H9 (cell line): ENCODE data around the gene MOBP. TPM values are rescaled to one million over a fixed set of nuclear protein-coding genes. Genes with fewer than 3 reads are reported as not detected.

Source experiments
- DNase-seq: peaks from one replicate; pipeline ENCODE4 v3.0.0-alpha.2; 2017
- H2AFZ ChIP-seq: one replicate; pipeline ENCODE4 v1.6.1; 2013; ENCODE audit warnings: mild to moderate bottlenecking, low read length, control low read depth, moderate library complexity
- H2AK5ac ChIP-seq: 2 replicates; pipeline ENCODE4 v1.6.1; 2013; ENCODE audit warnings: low read length, control low read depth, mixed read lengths; ENCODE audit not compliant: insufficient read length
- H2BK120ac ChIP-seq: one replicate; pipeline ENCODE4 v1.6.1; 2013; ENCODE audit warnings: low read depth, mild to moderate bottlenecking, low read length, control low read depth, inconsistent platforms; ENCODE audit not compliant: poor library complexity, severe bottlenecking
- H2BK12ac ChIP-seq: 2 replicates; pipeline ENCODE4 v1.6.1; 2013; ENCODE audit warnings: low read length, control low read depth, mixed read lengths, low read depth; ENCODE audit not compliant: insufficient read length
- H2BK15ac ChIP-seq: 2 replicates; pipeline ENCODE4 v1.6.1; 2013; ENCODE audit warnings: low read depth, low read length, control low read depth
- H2BK20ac ChIP-seq: one replicate; pipeline ENCODE4 v1.6.1; 2013; ENCODE audit warnings: low read depth, mild to moderate bottlenecking, low read length, control low read depth, inconsistent platforms; ENCODE audit not compliant: poor library complexity, severe bottlenecking
- H2BK5ac ChIP-seq: 2 replicates; pipeline ENCODE4 v1.6.1; 2013; ENCODE audit warnings: low read length, control low read depth, mixed read lengths; ENCODE audit not compliant: insufficient read length
- H3K14ac ChIP-seq: 2 replicates; pipeline ENCODE4 v1.6.1; 2013; ENCODE audit warnings: low read length, control low read depth; ENCODE audit not compliant: insufficient read depth
- H3K18ac ChIP-seq: 2 replicates; pipeline ENCODE4 v1.6.1; 2013; ENCODE audit warnings: low read depth, mild to moderate bottlenecking, mixed read lengths, low read length, control low read depth; ENCODE audit not compliant: insufficient read length
- H3K23ac ChIP-seq: 2 replicates; pipeline ENCODE4 v1.6.1; 2013; ENCODE audit warnings: low read length, control low read depth, mixed read lengths, low read depth; ENCODE audit not compliant: insufficient read length
- H3K23me2 ChIP-seq: 2 replicates; pipeline ENCODE4 v1.6.1; 2013; ENCODE audit warnings: low read depth, mild to moderate bottlenecking, mixed read lengths, low read length, control low read depth; ENCODE audit not compliant: insufficient read length, poor library complexity, severe bottlenecking
- H3K27ac ChIP-seq: 2 replicates; pipeline ENCODE4 v1.5.1; 2013; ENCODE audit warnings: low read length, control low read depth, mixed read lengths, low read depth; ENCODE audit not compliant: insufficient read length
- H3K27me3 ChIP-seq: 2 replicates; pipeline ENCODE4 v1.6.1; 2013; ENCODE audit warnings: low read length, control low read depth, inconsistent platforms; ENCODE audit not compliant: insufficient read depth
- H3K4ac ChIP-seq: 2 replicates; pipeline ENCODE4 v1.6.1; 2013; ENCODE audit warnings: low read depth, mild to moderate bottlenecking, control low read depth, inconsistent platforms, low read length, moderate library complexity
- H3K4me1 ChIP-seq: 2 replicates; pipeline ENCODE4 v1.6.1; 2013; ENCODE audit warnings: low read length, control low read depth, inconsistent platforms; ENCODE audit not compliant: insufficient read depth
- H3K4me2 ChIP-seq: 2 replicates; pipeline ENCODE4 v1.6.1; 2013; ENCODE audit warnings: low read length, control low read depth, mixed read lengths; ENCODE audit not compliant: insufficient read length, insufficient read depth
- H3K56ac ChIP-seq: 2 replicates; pipeline ENCODE4 v1.6.1; 2013; ENCODE audit warnings: low read depth, mild to moderate bottlenecking, mixed read lengths, low read length, control low read depth; ENCODE audit not compliant: insufficient read length
- H3K79me1 ChIP-seq: 2 replicates; pipeline ENCODE4 v1.6.1; 2013; ENCODE audit warnings: low read depth, mild to moderate bottlenecking, moderate library complexity, low read length, control low read depth, inconsistent platforms; ENCODE audit not compliant: insufficient read depth, poor library complexity, severe bottlenecking
- H3K79me2 ChIP-seq: 2 replicates; pipeline ENCODE4 v1.6.1; 2013; ENCODE audit warnings: low read length, control low read depth, inconsistent platforms; ENCODE audit not compliant: insufficient read depth
- H3K9ac ChIP-seq: 2 replicates; pipeline ENCODE4 v1.6.1; 2013; ENCODE audit warnings: low read length, control low read depth, mixed read lengths; ENCODE audit not compliant: insufficient read length; ENCODE audit errors: extremely low read depth
- H3K9me3 ChIP-seq: one replicate; pipeline ENCODE4 v1.6.1; 2013; ENCODE audit warnings: low read depth, low read length, inconsistent platforms; ENCODE audit not compliant: control insufficient read depth
- H3T11ph ChIP-seq: one replicate; pipeline ENCODE4 v1.6.1; 2013; ENCODE audit warnings: mild to moderate bottlenecking, low read length, control low read depth, inconsistent platforms
- H4K20me1 ChIP-seq: one replicate; pipeline ENCODE4 v1.6.1; 2013; ENCODE audit not compliant: control insufficient read depth, insufficient read length, insufficient read depth
- H4K5ac ChIP-seq: 2 replicates; pipeline ENCODE4 v1.6.1; 2013; ENCODE audit warnings: low read depth, mild to moderate bottlenecking, mixed read lengths, low read length, control low read depth; ENCODE audit not compliant: insufficient read length
- H4K8ac ChIP-seq: replicated peaks from 2 replicates; pipeline ENCODE4 v1.6.1; 2013; ENCODE audit warnings: low read length, control low read depth, mixed read lengths, low read depth; ENCODE audit not compliant: insufficient read length
- H4K91ac ChIP-seq: 2 replicates; pipeline ENCODE4 v1.6.1; 2013; ENCODE audit warnings: low read depth, mild to moderate bottlenecking, moderate library complexity, mixed read lengths, low read length, control low read depth; ENCODE audit not compliant: insufficient read length
- H3K27ac Mint-ChIP-seq, 3 experiments: 2 replicates in 2 of 3; 3 replicates in 1 of 3; pipeline ENCODE4 v1.8.0; 2020 to 2021; ENCODE audit warnings: mixed read lengths in 3 of 3, mild to moderate bottlenecking in 1 of 3, moderate library complexity in 1 of 3
- H3K27me3 Mint-ChIP-seq: 2 replicates; pipeline ENCODE4 v1.8.0; 2021; ENCODE audit warnings: low read depth, mild to moderate bottlenecking, moderate library complexity, mixed read lengths
- H3K36me3 Mint-ChIP-seq, 3 experiments: 2 replicates in 2 of 3; 3 replicates in 1 of 3; pipeline ENCODE4 v1.8.0; 2020 to 2021; ENCODE audit warnings: low read depth in 3 of 3, mixed read lengths in 3 of 3; ENCODE audit not compliant: insufficient read depth in 1 of 3
- H3K4me1 Mint-ChIP-seq, 2 experiments: 2 replicates each; pipeline ENCODE4 v1.8.0; 2020; ENCODE audit warnings: mixed read lengths in 2 of 2
- H3K4me3 Mint-ChIP-seq, 2 experiments: 2 replicates in 1 of 2; 3 replicates in 1 of 2; pipeline ENCODE4 v1.8.0; 2020 to 2021; ENCODE audit warnings: mild to moderate bottlenecking in 2 of 2, mixed read lengths in 2 of 2, moderate library complexity in 1 of 2
- H3K9me3 Mint-ChIP-seq, 2 experiments: 2 replicates in 1 of 2; 3 replicates in 1 of 2; pipeline ENCODE4 v1.8.0; 2020; ENCODE audit warnings: mild to moderate bottlenecking in 2 of 2, mixed read lengths in 2 of 2, moderate library complexity in 1 of 2
- WGBS: extraction: QIAGEN DNeasy Blood & Tissue Kit; methylation state at CpG from one replicate; pipeline ENCODE4 v1.1.7; 2013; ENCODE audit warnings: missing lambda C conversion rate, low lambda C conversion rate, mixed read lengths; ENCODE audit not compliant: insufficient read length; ENCODE audit errors: extremely low coverage; 5-methylcytosine and 5-hydroxymethylcytosine counted together
- total RNA-seq: library from RNA; stranded (reverse); gene quantifications from 2 replicates; pipeline ENCODE4 v1.2.1, GENCODE V29; 2021
- TF ChIP-seq, protein P1 (sequence below): fragments of 200-600 bp; sonication (generic); conservative IDR thresholded peaks from 3 replicates; pipeline ENCODE4 v1.8.0; 2021; ENCODE audit warnings: antibody characterized with exemption, mild to moderate bottlenecking

MOBP gene
- total RNA-seq, 1 experiment from 2014 or later: not detected

DNA sequence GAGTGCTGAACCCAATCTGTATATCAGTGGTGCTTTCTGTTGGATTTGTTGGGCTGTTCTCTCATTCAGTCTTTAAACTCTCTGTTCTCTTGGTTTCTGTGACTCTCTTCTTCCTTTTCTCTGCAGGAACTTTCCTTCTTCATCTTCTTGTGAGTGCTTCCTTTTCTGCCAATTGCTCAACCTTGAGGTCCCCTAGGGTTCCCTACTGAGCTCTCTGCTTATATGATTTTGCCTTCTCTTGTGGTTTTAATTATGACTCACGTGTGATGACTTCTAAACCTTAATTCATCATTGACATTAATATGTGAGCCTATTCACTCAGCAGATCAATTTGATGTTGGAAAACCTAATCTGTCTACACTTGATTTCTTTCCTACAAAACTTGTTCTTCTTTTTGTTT lies 39.4 kb downstream of the MOBP start:
- Histone ChIP-seq H2BK12ac (no peak overlapping the region), H2AK5ac (no peak overlapping the region), H2BK120ac (no peak overlapping the region), H2AFZ (no peak overlapping the region), H3T11ph (no peak overlapping the region), H3K79me2 (no peaks in the 10 kb centered on the region), H2BK5ac (no peak overlapping the region), H3K9me3 (no peaks in the 10 kb centered on the region), H3K27me3 (peaks cover 13% of the 10 kb centered on the region; the same call in 1 of the 2 replicates), H2BK20ac (no peak overlapping the region), H3K23ac (no peak overlapping the region), H3K18ac (no peak overlapping the region), H3K27ac (no peak overlapping the region), H3K4ac (no peak overlapping the region), H4K91ac (no peak overlapping the region), H4K8ac (no peak overlapping the region), H2BK15ac (no peak overlapping the region), H3K4me1 (peaks cover 8% of the 10 kb centered on the region), H3K9ac (no peak overlapping the region), H3K4me2 (no peak overlapping the region), H4K20me1 (no peaks in the 10 kb centered on the region), H3K56ac (no peak overlapping the region), H3K23me2 (no peaks in the 10 kb centered on the region), H3K79me1 (no peaks in the 10 kb centered on the region), H3K14ac (no peak overlapping the region), H4K5ac (no peak overlapping the region)
- TF ChIP-seq, protein P1, sequence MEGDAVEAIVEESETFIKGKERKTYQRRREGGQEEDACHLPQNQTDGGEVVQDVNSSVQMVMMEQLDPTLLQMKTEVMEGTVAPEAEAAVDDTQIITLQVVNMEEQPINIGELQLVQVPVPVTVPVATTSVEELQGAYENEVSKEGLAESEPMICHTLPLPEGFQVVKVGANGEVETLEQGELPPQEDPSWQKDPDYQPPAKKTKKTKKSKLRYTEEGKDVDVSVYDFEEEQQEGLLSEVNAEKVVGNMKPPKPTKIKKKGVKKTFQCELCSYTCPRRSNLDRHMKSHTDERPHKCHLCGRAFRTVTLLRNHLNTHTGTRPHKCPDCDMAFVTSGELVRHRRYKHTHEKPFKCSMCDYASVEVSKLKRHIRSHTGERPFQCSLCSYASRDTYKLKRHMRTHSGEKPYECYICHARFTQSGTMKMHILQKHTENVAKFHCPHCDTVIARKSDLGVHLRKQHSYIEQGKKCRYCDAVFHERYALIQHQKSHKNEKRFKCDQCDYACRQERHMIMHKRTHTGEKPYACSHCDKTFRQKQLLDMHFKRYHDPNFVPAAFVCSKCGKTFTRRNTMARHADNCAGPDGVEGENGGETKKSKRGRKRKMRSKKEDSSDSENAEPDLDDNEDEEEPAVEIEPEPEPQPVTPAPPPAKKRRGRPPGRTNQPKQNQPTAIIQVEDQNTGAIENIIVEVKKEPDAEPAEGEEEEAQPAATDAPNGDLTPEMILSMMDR: no peak
- Mint-ChIP-seq H3K27ac (no peak overlapping the region), H3K4me3 (no peak overlapping the region), H3K9me3 (no peaks in the 10 kb centered on the region; a peak in 1 of 5 replicates), H3K36me3 (no peaks in the 10 kb centered on the region; a peak in 1 of 7 replicates), H3K4me1 (no peaks in the 10 kb centered on the region), H3K27me3 (peaks cover 18% of the 10 kb centered on the region)
- DNase-seq: no peak
- WGBS: no CpG with 5 or more reads among the region's 1 CpG
